Neural cell (in vitro differentiated cells): ENCODE results near the gene EFCAB8. TPM values are rescaled to one million over a fixed set of nuclear protein-coding genes. Genes with fewer than 3 reads are reported as not detected.

Experiments used
- H2AFZ ChIP-seq: fragments of 200-600, 300-800 bp; sonication (generic), shearing (Covaris generic); 2 replicates; pipeline ENCODE4 v1.6.0; 2014; ENCODE audit warnings: low read depth, mild to moderate bottlenecking, antibody characterized with exemption, low read length, moderate library complexity
- H3F3A ChIP-seq: fragments of 200-600 bp; shearing (Covaris generic); 2 replicates; pipeline ENCODE4 v1.6.1; 2016; ENCODE audit warnings: mild to moderate bottlenecking, moderate library complexity, mixed read lengths, antibody characterized with exemption, low read length; ENCODE audit not compliant: insufficient read depth, poor library complexity, severe bottlenecking
- H3K27ac ChIP-seq: fragments of 200-600, 300-800 bp; sonication (generic), shearing (Covaris generic); 2 replicates; pipeline ENCODE4 v1.5.1; 2014; ENCODE audit warnings: mild to moderate bottlenecking, low read length, moderate library complexity
- H3K27me3 ChIP-seq: fragments of 300-800, 200-600 bp; sonication (generic), shearing (Covaris generic); 2 replicates; pipeline ENCODE4 v1.6.0; 2014; ENCODE audit warnings: mild to moderate bottlenecking, low read depth, low read length, moderate library complexity; ENCODE audit not compliant: insufficient read depth
- H3K36me3 ChIP-seq: fragments of 300-800, 200-600 bp; sonication (generic), shearing (Covaris generic); 2 replicates; pipeline ENCODE4 v1.5.1; 2014; ENCODE audit warnings: mild to moderate bottlenecking, antibody characterized with exemption, low read length, moderate library complexity; ENCODE audit not compliant: insufficient read depth
- H3K4me2 ChIP-seq: fragments of 300-800, 200-600 bp; sonication (generic), shearing (Covaris generic); 2 replicates; pipeline ENCODE4 v1.6.0; 2014; ENCODE audit warnings: mild to moderate bottlenecking, low read length
- H3K4me3 ChIP-seq: fragments of 300-800, 200-600 bp; sonication (generic), shearing (Covaris generic); 2 replicates; pipeline ENCODE4 v1.5.1; 2014; ENCODE audit warnings: mild to moderate bottlenecking, low read length, moderate library complexity
- H3K79me2 ChIP-seq: fragments of 200-600 bp; shearing (Covaris generic); replicated peaks from 2 replicates; pipeline ENCODE4 v1.6.0; 2014; ENCODE audit warnings: mild to moderate bottlenecking, low read length, moderate library complexity; ENCODE audit not compliant: insufficient read depth
- H3K9ac ChIP-seq: fragments of 300-800, 200-600 bp; sonication (generic), shearing (Covaris generic); 2 replicates; pipeline ENCODE4 v1.6.1; 2016; ENCODE audit warnings: mild to moderate bottlenecking, low read length, mixed read lengths
- H3K9me2 ChIP-seq: fragments of 200-600 bp; shearing (Covaris generic); 2 replicates; pipeline ENCODE4 v1.6.1; 2016; ENCODE audit warnings: mild to moderate bottlenecking, low read length, mixed read lengths; ENCODE audit not compliant: insufficient read depth
- H3K9me3 ChIP-seq: fragments of 200-600, 300-800 bp; sonication (generic), shearing (Covaris generic); 2 replicates; pipeline ENCODE4 v1.6.1; 2016; ENCODE audit warnings: mild to moderate bottlenecking, mixed run types, low read length, moderate library complexity, mixed read lengths
- H4K20me1 ChIP-seq: fragments of 200-600 bp; shearing (Covaris generic); 2 replicates; pipeline ENCODE4 v1.6.1; 2016; ENCODE audit warnings: mild to moderate bottlenecking, mixed run types; ENCODE audit not compliant: insufficient read depth
- EP300 ChIP-seq: fragments of 450-650 bp; conservative IDR thresholded peaks from 2 replicates; pipeline ENCODE4 v1.6.1; 2014; ENCODE audit warnings: antibody characterized with exemption, mild to moderate bottlenecking, moderate library complexity; ENCODE audit not compliant: poor library complexity, severe bottlenecking
- EZH2 ChIP-seq: fragments of 200-600, 300-800 bp; shearing (Covaris generic), sonication (generic); IDR thresholded peaks from 2 replicates; pipeline ENCODE4 v1.6.1; 2014; ENCODE audit warnings: antibody characterized with exemption, low read length, borderline replicate concordance, mild to moderate bottlenecking; ENCODE audit not compliant: insufficient read depth, poor library complexity, severe bottlenecking
- MXI1 ChIP-seq: fragments of 450-650 bp; conservative IDR thresholded peaks from 2 replicates; pipeline ENCODE4 v1.6.1; 2014; ENCODE audit warnings: antibody characterized with exemption, mild to moderate bottlenecking; ENCODE audit not compliant: poor library complexity, severe bottlenecking
- POLR2AphosphoS5 ChIP-seq: IDR thresholded peaks from 2 replicates; pipeline ENCODE4 v1.6.1; 2012
- RAD21 ChIP-seq: fragments of 450-650 bp; conservative IDR thresholded peaks from 2 replicates; pipeline ENCODE4 v1.6.1; 2014; ENCODE audit warnings: antibody characterized with exemption, mild to moderate bottlenecking, moderate library complexity
- SMC3 ChIP-seq: fragments of 450-650 bp; conservative IDR thresholded peaks from 2 replicates; pipeline ENCODE4 v1.6.1; 2014; ENCODE audit warnings: antibody characterized with exemption, mild to moderate bottlenecking, moderate library complexity; ENCODE audit not compliant: poor library complexity
- TAF1 ChIP-seq: IDR thresholded peaks from 2 replicates; pipeline ENCODE4 v1.6.1; 2012; ENCODE audit warnings: low read depth
- polyA plus RNA-seq: library from polyadenylated mRNA; depleted of rRNA; stranded (reverse); fragments of >200 nt; gene quantifications from 2 replicates; pipeline ENCODE4 v1.2.3, GENCODE V29; 2014
- TF ChIP-seq, protein P1 (sequence below): IDR thresholded peaks from 2 replicates; pipeline ENCODE4 v1.6.1; 2012; ENCODE audit warnings: borderline replicate concordance
- TF ChIP-seq, protein P2 (sequence below): fragments of 450-650 bp; IDR thresholded peaks from 2 replicates; pipeline ENCODE4 v1.5.1; 2014; ENCODE audit warnings: antibody characterized with exemption, mild to moderate bottlenecking, moderate library complexity; ENCODE audit not compliant: poor library complexity, severe bottlenecking

The EFCAB8 gene
- polyA plus RNA-seq, 1 donor from 2014 or later = not detected

DNA sequence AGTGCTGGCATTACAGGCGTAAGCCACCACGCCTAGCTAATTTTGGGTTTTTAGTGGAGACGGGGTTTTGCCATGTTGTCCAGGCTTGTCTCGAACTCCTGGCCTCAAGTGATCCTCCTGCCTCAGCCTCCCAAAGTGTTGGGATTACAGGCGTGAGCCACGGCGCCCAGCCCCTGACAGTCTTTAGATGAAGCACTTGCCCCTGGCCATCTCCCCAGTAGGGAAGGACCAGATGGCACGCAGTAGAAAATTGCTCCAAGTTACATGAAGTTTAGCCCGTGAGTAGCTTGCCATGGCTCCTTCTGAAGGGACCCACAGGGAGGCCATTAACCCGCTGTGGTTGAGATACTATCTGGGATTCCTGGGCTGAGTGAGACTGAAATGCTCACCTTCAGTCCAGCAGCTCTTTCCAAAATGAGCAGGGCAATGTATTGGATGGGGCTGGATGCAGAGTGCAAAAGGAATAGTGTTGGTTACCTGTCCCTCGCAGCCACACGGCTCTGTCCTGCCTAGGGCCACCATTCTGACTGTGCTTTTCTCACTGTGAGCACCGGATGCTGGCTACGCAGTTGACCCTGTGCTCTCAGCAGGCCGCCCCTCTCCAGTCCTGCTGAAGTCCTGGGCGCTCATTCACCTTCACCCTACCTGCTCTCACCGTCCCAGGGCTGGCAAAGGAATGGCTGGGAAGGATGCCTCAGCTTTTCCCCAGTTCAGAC is 66.9 kb downstream of the EFCAB8 start:
- H3K27me3 ChIP-seq = no peaks in the 10 kb centered on the region
- H3K36me3 ChIP-seq = no peaks in the 10 kb centered on the region
- H3K9me3 ChIP-seq = no peaks in the 10 kb centered on the region
- no peaks in the 10 kb centered on the region for H3K79me2 ChIP-seq
- no peak overlapping the region for H3K4me3 ChIP-seq
- H3K4me2 ChIP-seq = no peak overlapping the region
- no peak for TF ChIP-seq RAD21
- no peak for TF ChIP-seq TAF1
- TF ChIP-seq, protein P1, sequence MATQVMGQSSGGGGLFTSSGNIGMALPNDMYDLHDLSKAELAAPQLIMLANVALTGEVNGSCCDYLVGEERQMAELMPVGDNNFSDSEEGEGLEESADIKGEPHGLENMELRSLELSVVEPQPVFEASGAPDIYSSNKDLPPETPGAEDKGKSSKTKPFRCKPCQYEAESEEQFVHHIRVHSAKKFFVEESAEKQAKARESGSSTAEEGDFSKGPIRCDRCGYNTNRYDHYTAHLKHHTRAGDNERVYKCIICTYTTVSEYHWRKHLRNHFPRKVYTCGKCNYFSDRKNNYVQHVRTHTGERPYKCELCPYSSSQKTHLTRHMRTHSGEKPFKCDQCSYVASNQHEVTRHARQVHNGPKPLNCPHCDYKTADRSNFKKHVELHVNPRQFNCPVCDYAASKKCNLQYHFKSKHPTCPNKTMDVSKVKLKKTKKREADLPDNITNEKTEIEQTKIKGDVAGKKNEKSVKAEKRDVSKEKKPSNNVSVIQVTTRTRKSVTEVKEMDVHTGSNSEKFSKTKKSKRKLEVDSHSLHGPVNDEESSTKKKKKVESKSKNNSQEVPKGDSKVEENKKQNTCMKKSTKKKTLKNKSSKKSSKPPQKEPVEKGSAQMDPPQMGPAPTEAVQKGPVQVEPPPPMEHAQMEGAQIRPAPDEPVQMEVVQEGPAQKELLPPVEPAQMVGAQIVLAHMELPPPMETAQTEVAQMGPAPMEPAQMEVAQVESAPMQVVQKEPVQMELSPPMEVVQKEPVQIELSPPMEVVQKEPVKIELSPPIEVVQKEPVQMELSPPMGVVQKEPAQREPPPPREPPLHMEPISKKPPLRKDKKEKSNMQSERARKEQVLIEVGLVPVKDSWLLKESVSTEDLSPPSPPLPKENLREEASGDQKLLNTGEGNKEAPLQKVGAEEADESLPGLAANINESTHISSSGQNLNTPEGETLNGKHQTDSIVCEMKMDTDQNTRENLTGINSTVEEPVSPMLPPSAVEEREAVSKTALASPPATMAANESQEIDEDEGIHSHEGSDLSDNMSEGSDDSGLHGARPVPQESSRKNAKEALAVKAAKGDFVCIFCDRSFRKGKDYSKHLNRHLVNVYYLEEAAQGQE = no peak
- TF ChIP-seq, protein P2, sequence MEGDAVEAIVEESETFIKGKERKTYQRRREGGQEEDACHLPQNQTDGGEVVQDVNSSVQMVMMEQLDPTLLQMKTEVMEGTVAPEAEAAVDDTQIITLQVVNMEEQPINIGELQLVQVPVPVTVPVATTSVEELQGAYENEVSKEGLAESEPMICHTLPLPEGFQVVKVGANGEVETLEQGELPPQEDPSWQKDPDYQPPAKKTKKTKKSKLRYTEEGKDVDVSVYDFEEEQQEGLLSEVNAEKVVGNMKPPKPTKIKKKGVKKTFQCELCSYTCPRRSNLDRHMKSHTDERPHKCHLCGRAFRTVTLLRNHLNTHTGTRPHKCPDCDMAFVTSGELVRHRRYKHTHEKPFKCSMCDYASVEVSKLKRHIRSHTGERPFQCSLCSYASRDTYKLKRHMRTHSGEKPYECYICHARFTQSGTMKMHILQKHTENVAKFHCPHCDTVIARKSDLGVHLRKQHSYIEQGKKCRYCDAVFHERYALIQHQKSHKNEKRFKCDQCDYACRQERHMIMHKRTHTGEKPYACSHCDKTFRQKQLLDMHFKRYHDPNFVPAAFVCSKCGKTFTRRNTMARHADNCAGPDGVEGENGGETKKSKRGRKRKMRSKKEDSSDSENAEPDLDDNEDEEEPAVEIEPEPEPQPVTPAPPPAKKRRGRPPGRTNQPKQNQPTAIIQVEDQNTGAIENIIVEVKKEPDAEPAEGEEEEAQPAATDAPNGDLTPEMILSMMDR = no peak
- TF ChIP-seq POLR2AphosphoS5 = no peak
- no peak overlapping the region for H3K27ac ChIP-seq
- no peaks in the 10 kb centered on the region for H3F3A ChIP-seq
- no peak overlapping the region for H2AFZ ChIP-seq
- no peaks in the 10 kb centered on the region for H3K9me2 ChIP-seq
- no peak overlapping the region for H3K9ac ChIP-seq
- no peaks in the 10 kb centered on the region for H4K20me1 ChIP-seq

DNA sequence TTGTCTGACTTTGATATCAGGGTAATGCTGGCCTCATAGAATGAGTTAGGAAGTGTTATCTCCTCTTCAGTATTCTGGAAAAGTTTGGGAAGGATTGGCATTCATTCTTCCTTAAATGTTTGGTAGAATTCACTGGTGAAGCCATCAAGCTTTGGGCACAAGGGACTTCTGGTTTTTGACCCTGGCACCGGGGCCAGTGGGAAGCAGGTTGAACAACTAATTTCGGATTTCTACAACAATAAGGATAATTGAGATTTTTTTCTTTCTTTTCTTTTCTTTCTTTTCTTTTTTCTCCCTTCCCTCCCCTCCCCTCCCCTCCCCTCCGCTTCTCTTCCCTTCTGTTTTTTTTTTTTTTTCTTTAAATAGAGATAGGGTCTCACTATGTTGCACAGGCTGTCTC is 70.4 kb downstream of the EFCAB8 start:
- Histone ChIP-seq H3K9me2 (no peaks in the 10 kb centered on the region), H3K9ac (no peak overlapping the region), H2AFZ (no peak overlapping the region), H3K4me3 (no peak overlapping the region), H3K9me3 (no peaks in the 10 kb centered on the region), H3K4me2 (no peak overlapping the region), H4K20me1 (no peaks in the 10 kb centered on the region), H3K27ac (no peak overlapping the region), H3K79me2 (no peaks in the 10 kb centered on the region), H3F3A (no peaks in the 10 kb centered on the region), H3K27me3 (no peaks in the 10 kb centered on the region), H3K36me3 (no peaks in the 10 kb centered on the region)
- TF ChIP-seq MXI1 (no peak), EZH2 (no peak), POLR2AphosphoS5 (no peak), TAF1 (no peak), RAD21 (no peak), SMC3 (no peak), EP300 (no peak)
- TF ChIP-seq, protein P1 = no peak
